Measurements from ENCODE around the gene NEB. TPM values are rescaled to one million over a fixed set of nuclear protein-coding genes. Genes with fewer than 3 reads are reported as not detected.
"Not testable (repeated sequence)": the region's sequence is repeated elsewhere in the genome, so short reads cannot be mapped to it uniquely, and the experiment has no call there.

NEB gene
- total and polyA plus RNA-seq, 7 experiments from 2014 or later, result 0.14 to 1.9 (median 0.75) TPM

- DNase-seq, result peak in 5 of 9 donors; percentile 3 to 21 (median 6)
- H3K4me1 Mint-ChIP-seq; H3K27me3 Mint-ChIP-seq; H3K4me3 Mint-ChIP-seq; CTCF ChIA-PET; H3K9me3 ChIP-seq (ENCODE audit: control insufficient read depth in 2 of 3, low read length in 3 of 3); H3K27ac Mint-ChIP-seq; H3K27ac ChIP-seq (ENCODE audit: low read depth, low read length); intact Hi-C loops (cut with micrococcal nuclease); H3K9me3 Mint-ChIP-seq; POLR2A ChIA-PET; H3K36me3 Mint-ChIP-seq; H3K27me3 ChIP-seq (ENCODE audit: control insufficient read depth in 2 of 2, insufficient read depth in 2 of 2, low read length in 2 of 2); H3K4me3 ChIP-seq (ENCODE audit: low read length); H3K36me3 ChIP-seq (ENCODE audit: control insufficient read depth in 2 of 3, insufficient read depth in 3 of 3, low read length in 3 of 3); H3K4me1 ChIP-seq (ENCODE audit: control insufficient read depth in 2 of 2, insufficient read depth in 2 of 2, low read length in 2 of 2): not testable (repeated sequence)
- peak; percentile 83 for ATAC-seq
These were observed 142.9 kb downstream of the NEB start for GRCh38 chr2:151591250-151591907.

- H3K36me3 ChIP-seq (ENCODE audit: control insufficient read depth in 2 of 3, insufficient read depth in 3 of 3, low read length in 3 of 3); H3K27me3 Mint-ChIP-seq; H3K4me3 Mint-ChIP-seq; H3K27ac ChIP-seq (ENCODE audit: low read depth, low read length); H3K9me3 ChIP-seq (ENCODE audit: control insufficient read depth in 2 of 3, low read length in 3 of 3); ATAC-seq; H3K36me3 Mint-ChIP-seq; POLR2A ChIA-PET; H3K4me1 ChIP-seq (ENCODE audit: control insufficient read depth in 2 of 2, insufficient read depth in 2 of 2, low read length in 2 of 2); DNase-seq; intact Hi-C loops (cut with micrococcal nuclease); H3K9me3 Mint-ChIP-seq; H3K27ac Mint-ChIP-seq; CTCF ChIA-PET; H3K4me1 Mint-ChIP-seq; H3K27me3 ChIP-seq (ENCODE audit: control insufficient read depth in 2 of 2, insufficient read depth in 2 of 2, low read length in 2 of 2); H3K4me3 ChIP-seq (ENCODE audit: low read length): not testable (repeated sequence)
These were observed 153.0 kb downstream of the NEB start for GRCh38 chr2:151581300-151581699.

- H3K27ac ChIP-seq (ENCODE audit: low read depth, low read length); POLR2A ChIA-PET; H3K36me3 Mint-ChIP-seq; DNase-seq; H3K27me3 Mint-ChIP-seq; H3K4me1 Mint-ChIP-seq; H3K27ac Mint-ChIP-seq; CTCF ChIA-PET; H3K4me3 ChIP-seq (ENCODE audit: low read length); intact Hi-C loops (cut with micrococcal nuclease); H3K9me3 ChIP-seq (ENCODE audit: control insufficient read depth in 2 of 3, low read length in 3 of 3); H3K4me1 ChIP-seq (ENCODE audit: control insufficient read depth in 2 of 2, insufficient read depth in 2 of 2, low read length in 2 of 2); H3K4me3 Mint-ChIP-seq; H3K9me3 Mint-ChIP-seq; H3K27me3 ChIP-seq (ENCODE audit: control insufficient read depth in 2 of 2, insufficient read depth in 2 of 2, low read length in 2 of 2); H3K36me3 ChIP-seq (ENCODE audit: control insufficient read depth in 2 of 3, insufficient read depth in 3 of 3, low read length in 3 of 3): not testable (repeated sequence)
- ATAC-seq, result peak; percentile 84
These were observed 153.6 kb downstream of the NEB start for GRCh38 chr2:151580697-151581096.

GRCh38 chr2:151577116-151577515 is 157.2 kb downstream of the NEB start:
- POLR2A ChIA-PET, result no interaction called here

GRCh38 chr2:151576080-151576479 is 158.2 kb downstream of the NEB start:
- Mint-ChIP-seq H3K36me3 (no peaks in the 10 kb centered on the region), H3K4me3 (no peak overlapping the region), H3K4me1 (no peaks in the 10 kb centered on the region), H3K27me3 (no peaks in the 10 kb centered on the region), H3K9me3 (no peaks in the 10 kb centered on the region), H3K27ac (no peak overlapping the region)
- Histone ChIP-seq H3K27me3 (ENCODE audit: control insufficient read depth in 2 of 2, insufficient read depth in 2 of 2, low read length in 2 of 2) (no peaks in the 10 kb centered on the region), H3K4me1 (ENCODE audit: control insufficient read depth in 2 of 2, insufficient read depth in 2 of 2, low read length in 2 of 2) (no peaks in the 10 kb centered on the region), H3K36me3 (ENCODE audit: control insufficient read depth in 2 of 3, insufficient read depth in 3 of 3, low read length in 3 of 3) (no peaks in the 10 kb centered on the region), H3K27ac (ENCODE audit: low read depth, low read length) (no peak overlapping the region), H3K4me3 (ENCODE audit: low read length) (no peak overlapping the region), H3K9me3 (ENCODE audit: control insufficient read depth in 2 of 3, low read length in 3 of 3) (no peaks in the 10 kb centered on the region)
- ChIA-PET POLR2A (no interaction called here), CTCF (no interaction called here)
- ATAC-seq, result no peak
- no peak for DNase-seq
- intact Hi-C loops (cut with micrococcal nuclease), result loop anchor here in 1 of 2 donors (10.0 kb wide), 1 partner anchor 449 kb away; no protein-coding TSS in a partner anchor

More at GRCh38 chr2:151577116-151577515, 157.2 kb downstream of the NEB start:
- intact Hi-C loops (cut with micrococcal nuclease), result loop anchor here in 1 of 2 donors (10.0 kb wide), 1 partner anchor 448 kb away; no protein-coding TSS in a partner anchor
- no peaks in the 10 kb centered on the region for H3K36me3 ChIP-seq (ENCODE audit: control insufficient read depth in 2 of 3, insufficient read depth in 3 of 3, low read length in 3 of 3)
- no peaks in the 10 kb centered on the region for H3K27me3 ChIP-seq (ENCODE audit: control insufficient read depth in 2 of 2, insufficient read depth in 2 of 2, low read length in 2 of 2)
- H3K4me3 ChIP-seq (ENCODE audit: low read length), result no peak overlapping the region
- Mint-ChIP-seq H3K4me1 (no peaks in the 10 kb centered on the region), H3K36me3 (no peaks in the 10 kb centered on the region), H3K27ac (no peak overlapping the region), H3K9me3 (no peaks in the 10 kb centered on the region), H3K4me3 (no peak overlapping the region), H3K27me3 (no peaks in the 10 kb centered on the region)
- H3K4me1 ChIP-seq (ENCODE audit: control insufficient read depth in 2 of 2, insufficient read depth in 2 of 2, low read length in 2 of 2), result no peaks in the 10 kb centered on the region
- CTCF ChIA-PET, result no interaction called here
- H3K27ac ChIP-seq (ENCODE audit: low read depth, low read length), result no peak overlapping the region
- ATAC-seq (no peak), DNase-seq (no peak)
- no peaks in the 10 kb centered on the region for H3K9me3 ChIP-seq (ENCODE audit: control insufficient read depth in 2 of 3, low read length in 3 of 3)

- H3K9me3 Mint-ChIP-seq, result no peaks in the 10 kb centered on the region
- no peak for ATAC-seq
- intact Hi-C loops (cut with micrococcal nuclease), result loop anchor here in 1 of 2 donors (10.0 kb wide), 1 partner anchor 449 kb away; no protein-coding TSS in a partner anchor
- Histone ChIP-seq H3K9me3 (ENCODE audit: control insufficient read depth in 2 of 3, low read length in 3 of 3) (no peaks in the 10 kb centered on the region), H3K4me3 (ENCODE audit: low read length) (no peak overlapping the region), H3K36me3 (ENCODE audit: control insufficient read depth in 2 of 3, insufficient read depth in 3 of 3, low read length in 3 of 3) (no peaks in the 10 kb centered on the region), H3K27me3 (ENCODE audit: control insufficient read depth in 2 of 2, insufficient read depth in 2 of 2, low read length in 2 of 2) (no peaks in the 10 kb centered on the region), H3K27ac (ENCODE audit: low read depth, low read length) (no peak overlapping the region), H3K4me1 (ENCODE audit: control insufficient read depth in 2 of 2, insufficient read depth in 2 of 2, low read length in 2 of 2) (no peaks in the 10 kb centered on the region)
- DNase-seq, result no peak
- H3K4me1 Mint-ChIP-seq, result no peaks in the 10 kb centered on the region
- CTCF ChIA-PET, result no interaction called here
- no peak overlapping the region for H3K4me3 Mint-ChIP-seq
- H3K27me3 Mint-ChIP-seq, result no peaks in the 10 kb centered on the region
- POLR2A ChIA-PET, result no interaction called here
- H3K36me3 Mint-ChIP-seq, result no peaks in the 10 kb centered on the region
- H3K27ac Mint-ChIP-seq, result no peak overlapping the region
These were observed 158.9 kb downstream of the NEB start for GRCh38 chr2:151575338-151575737.

- H3K27me3 ChIP-seq (ENCODE audit: control insufficient read depth in 2 of 2, insufficient read depth in 2 of 2, low read length in 2 of 2), result no peaks in the 10 kb centered on the region
- ATAC-seq (no peak), DNase-seq (no peak)
- no peaks in the 10 kb centered on the region for H3K9me3 ChIP-seq (ENCODE audit: control insufficient read depth in 2 of 3, low read length in 3 of 3)
- no peaks in the 10 kb centered on the region for H3K4me1 Mint-ChIP-seq
- intact Hi-C loops (cut with micrococcal nuclease), result loop anchor here in 1 of 2 donors (10.0 kb wide), 1 partner anchor 455 kb away; no protein-coding TSS in a partner anchor
- no peaks in the 10 kb centered on the region for H3K4me1 ChIP-seq (ENCODE audit: control insufficient read depth in 2 of 2, insufficient read depth in 2 of 2, low read length in 2 of 2)
- no peak overlapping the region for H3K27ac ChIP-seq (ENCODE audit: low read depth, low read length)
- no peaks in the 10 kb centered on the region for H3K36me3 ChIP-seq (ENCODE audit: control insufficient read depth in 2 of 3, insufficient read depth in 3 of 3, low read length in 3 of 3)
- H3K4me3 ChIP-seq (ENCODE audit: low read length), result no peak overlapping the region
- ChIA-PET POLR2A (no interaction called here), CTCF (no interaction called here)
- H3K27ac Mint-ChIP-seq, result no peak overlapping the region
- peaks cover 0 to 5% (median 0%) of the 10 kb centered on the region in 5 donors for H3K36me3 Mint-ChIP-seq
- no peaks in the 10 kb centered on the region for H3K27me3 Mint-ChIP-seq
- no peak overlapping the region for H3K4me3 Mint-ChIP-seq
- no peaks in the 10 kb centered on the region for H3K9me3 Mint-ChIP-seq
These were observed 164.1 kb downstream of the NEB start for GRCh38 chr2:151570191-151570590.

Measured in naive thymus-derived CD4-positive, alpha-beta T cell (primary cell).